Lung (tissue), 12 donors: Measurements from ENCODE around the gene SLC18A2. TPM values are rescaled to one million over a fixed set of nuclear protein-coding genes. Genes with fewer than 3 reads are reported as not detected.

Source experiments
- ATAC-seq: fragments of 200-7000 bp; cut with Tn5 transposase; one replicate; pipeline ENCODE4 v1.9.1; 2020; ENCODE audit warnings: moderate number of reproducible peaks; ENCODE audit not compliant: insufficient read depth, low FRiP score
- DNase-seq, 3 donors: peaks; one replicate each; pipeline ENCODE4 v3.0.0-alpha.2; 2013 to 2017
- H3K27ac ChIP-seq, 2 donors: one replicate each; pipeline ENCODE4 v1.5.1; 2013; ENCODE audit warnings: mild to moderate bottlenecking in 2 of 2, moderate library complexity in 2 of 2, control low read depth in 1 of 2, inconsistent platforms in 1 of 2, low read depth in 1 of 2, low read length in 1 of 2
- H3K27me3 ChIP-seq, 3 donors: one replicate each; pipeline ENCODE4 v1.5.1; 2013; ENCODE audit warnings: low read length in 2 of 3; ENCODE audit not compliant: control insufficient read depth in 3 of 3, insufficient read depth in 3 of 3
- H3K36me3 ChIP-seq, 4 donors: one replicate each; pipeline ENCODE4 v1.5.1; 2013; ENCODE audit warnings: low read length in 4 of 4, mild to moderate bottlenecking in 1 of 4, moderate library complexity in 1 of 4; ENCODE audit not compliant: control insufficient read depth in 4 of 4, insufficient read depth in 4 of 4
- H3K4me1 ChIP-seq, 5 donors: one replicate each; pipeline ENCODE4 v1.5.1; 2013; ENCODE audit warnings: low read length in 5 of 5, mild to moderate bottlenecking in 2 of 5, moderate library complexity in 1 of 5; ENCODE audit not compliant: control insufficient read depth in 5 of 5, insufficient read depth in 5 of 5
- H3K4me3 ChIP-seq: one replicate; pipeline ENCODE4 v1.5.1; 2013; ENCODE audit warnings: mild to moderate bottlenecking, control low read depth, moderate library complexity
- H3K9ac ChIP-seq, 2 donors: one replicate each; pipeline ENCODE4 v1.5.1; 2013; ENCODE audit warnings: low read length in 2 of 2, control low read depth in 1 of 2; ENCODE audit not compliant: insufficient read depth in 1 of 2
- H3K9me3 ChIP-seq, 4 donors: one replicate each; pipeline ENCODE4 v1.5.1; 2013; ENCODE audit warnings: low read length in 3 of 4, mild to moderate bottlenecking in 1 of 4, moderate library complexity in 1 of 4; ENCODE audit not compliant: control insufficient read depth in 4 of 4, insufficient read depth in 3 of 4
- WGBS, 2 donors: extraction: QIAGEN DNeasy Blood & Tissue Kit; methylation state at CpG; one replicate each; pipeline ENCODE4 v1.1.7; 2013; 5-methylcytosine and 5-hydroxymethylcytosine counted together
- polyA plus RNA-seq, 2 donors: library from polyadenylated mRNA; stranded (reverse); fragments of 200-250 nt; gene quantifications; one replicate each; pipeline ENCODE4 v1.2.1, GENCODE V29; 2013
- total RNA-seq, 2 donors: library from RNA; depleted of rRNA in 1 of 2; stranded (reverse); fragments of >200 nt in 1 of 2; gene quantifications; one replicate each; pipeline ENCODE4 v1.2.1, GENCODE V29; 2014 to 2021
- TF ChIP-seq, protein P1 (sequence below): IDR thresholded peaks from 2 replicates; pipeline ENCODE4 v1.5.1; 2012; ENCODE audit warnings: mild to moderate bottlenecking; ENCODE audit errors: control extremely low read depth, extremely low read depth
- donor health status: control.
- donor health status: control.
- donor health status: Bipolar disorder and iron deficiency.
- donor health status: healthy.
- donor health status: DM: yes; HTN: yes; CAD: no.

The SLC18A2 gene
- total and polyA plus RNA-seq, 4 donors: 0.21 to 3.7 (median 0.65) TPM

DNA sequence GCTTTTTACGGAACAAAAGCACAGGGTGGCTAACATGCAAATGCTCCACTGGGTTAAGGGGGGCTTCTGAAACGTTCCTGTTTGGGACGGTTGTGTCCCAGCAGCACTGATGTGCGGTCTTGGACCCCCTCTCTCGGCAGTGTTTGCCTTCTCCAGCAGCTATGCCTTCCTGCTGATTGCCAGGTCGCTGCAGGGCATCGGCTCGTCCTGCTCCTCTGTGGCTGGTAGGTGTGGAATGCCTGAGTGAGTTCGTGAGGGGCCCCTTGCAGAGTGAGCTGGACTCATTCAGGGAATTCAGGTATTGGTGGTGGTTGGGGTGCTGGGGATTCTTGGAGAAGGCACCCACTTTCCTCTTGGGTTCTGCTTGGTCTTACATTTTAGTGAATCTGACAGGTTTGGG is 13.0 kb downstream of the SLC18A2 start:
- no peak overlapping the region for H3K9ac ChIP-seq
- ATAC-seq: no peak
- peaks cover 0 to 1% (median 0%) of the 10 kb centered on the region in 4 donors for H3K9me3 ChIP-seq
- H3K27me3 ChIP-seq: peaks cover 0 to 9% (median 4%) of the 10 kb centered on the region in 3 donors
- DNase-seq: no peak
- no peaks in the 10 kb centered on the region for H3K4me1 ChIP-seq
- no peak overlapping the region for H3K4me3 ChIP-seq
- WGBS, 2 donors: 70 to 85% methylated on average over 9 of the region's 9 CpGs
- no peaks in the 10 kb centered on the region for H3K36me3 ChIP-seq
- TF ChIP-seq, protein P1, sequence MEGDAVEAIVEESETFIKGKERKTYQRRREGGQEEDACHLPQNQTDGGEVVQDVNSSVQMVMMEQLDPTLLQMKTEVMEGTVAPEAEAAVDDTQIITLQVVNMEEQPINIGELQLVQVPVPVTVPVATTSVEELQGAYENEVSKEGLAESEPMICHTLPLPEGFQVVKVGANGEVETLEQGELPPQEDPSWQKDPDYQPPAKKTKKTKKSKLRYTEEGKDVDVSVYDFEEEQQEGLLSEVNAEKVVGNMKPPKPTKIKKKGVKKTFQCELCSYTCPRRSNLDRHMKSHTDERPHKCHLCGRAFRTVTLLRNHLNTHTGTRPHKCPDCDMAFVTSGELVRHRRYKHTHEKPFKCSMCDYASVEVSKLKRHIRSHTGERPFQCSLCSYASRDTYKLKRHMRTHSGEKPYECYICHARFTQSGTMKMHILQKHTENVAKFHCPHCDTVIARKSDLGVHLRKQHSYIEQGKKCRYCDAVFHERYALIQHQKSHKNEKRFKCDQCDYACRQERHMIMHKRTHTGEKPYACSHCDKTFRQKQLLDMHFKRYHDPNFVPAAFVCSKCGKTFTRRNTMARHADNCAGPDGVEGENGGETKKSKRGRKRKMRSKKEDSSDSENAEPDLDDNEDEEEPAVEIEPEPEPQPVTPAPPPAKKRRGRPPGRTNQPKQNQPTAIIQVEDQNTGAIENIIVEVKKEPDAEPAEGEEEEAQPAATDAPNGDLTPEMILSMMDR: no peak
- no peak overlapping the region for H3K27ac ChIP-seq

DNA sequence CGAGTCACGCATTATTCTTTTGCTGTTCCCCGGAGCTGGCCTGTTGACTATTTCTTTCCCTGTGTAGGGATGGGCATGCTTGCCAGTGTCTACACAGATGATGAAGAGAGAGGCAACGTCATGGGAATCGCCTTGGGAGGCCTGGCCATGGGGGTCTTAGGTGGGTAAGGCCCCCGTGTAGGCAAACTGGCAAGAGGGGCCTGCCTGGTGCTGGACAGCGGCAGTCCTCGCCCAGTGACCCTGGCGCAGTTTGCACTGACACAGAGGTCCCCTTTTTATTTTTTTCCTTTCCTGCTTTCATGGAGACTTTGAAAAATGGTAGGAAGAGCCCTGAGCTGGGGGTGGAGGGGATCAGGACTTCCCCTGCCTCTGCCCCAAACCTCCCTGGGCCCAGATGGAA is 13.4 kb downstream of the SLC18A2 start:
- H3K9me3 ChIP-seq: peaks cover 0 to 1% (median 0%) of the 10 kb centered on the region in 4 donors
- H3K27me3 ChIP-seq: peaks cover 0 to 6% (median 4%) of the 10 kb centered on the region in 3 donors
- no peak overlapping the region for H3K4me3 ChIP-seq
- TF ChIP-seq, protein P1: no peak
- WGBS, 2 donors: 73 to 81% methylated on average over 9 of the region's 9 CpGs
- no peaks in the 10 kb centered on the region for H3K4me1 ChIP-seq
- ATAC-seq (no peak), DNase-seq (no peak)
- no peak overlapping the region for H3K27ac ChIP-seq
- no peaks in the 10 kb centered on the region for H3K36me3 ChIP-seq
- H3K9ac ChIP-seq: no peak overlapping the region

DNA sequence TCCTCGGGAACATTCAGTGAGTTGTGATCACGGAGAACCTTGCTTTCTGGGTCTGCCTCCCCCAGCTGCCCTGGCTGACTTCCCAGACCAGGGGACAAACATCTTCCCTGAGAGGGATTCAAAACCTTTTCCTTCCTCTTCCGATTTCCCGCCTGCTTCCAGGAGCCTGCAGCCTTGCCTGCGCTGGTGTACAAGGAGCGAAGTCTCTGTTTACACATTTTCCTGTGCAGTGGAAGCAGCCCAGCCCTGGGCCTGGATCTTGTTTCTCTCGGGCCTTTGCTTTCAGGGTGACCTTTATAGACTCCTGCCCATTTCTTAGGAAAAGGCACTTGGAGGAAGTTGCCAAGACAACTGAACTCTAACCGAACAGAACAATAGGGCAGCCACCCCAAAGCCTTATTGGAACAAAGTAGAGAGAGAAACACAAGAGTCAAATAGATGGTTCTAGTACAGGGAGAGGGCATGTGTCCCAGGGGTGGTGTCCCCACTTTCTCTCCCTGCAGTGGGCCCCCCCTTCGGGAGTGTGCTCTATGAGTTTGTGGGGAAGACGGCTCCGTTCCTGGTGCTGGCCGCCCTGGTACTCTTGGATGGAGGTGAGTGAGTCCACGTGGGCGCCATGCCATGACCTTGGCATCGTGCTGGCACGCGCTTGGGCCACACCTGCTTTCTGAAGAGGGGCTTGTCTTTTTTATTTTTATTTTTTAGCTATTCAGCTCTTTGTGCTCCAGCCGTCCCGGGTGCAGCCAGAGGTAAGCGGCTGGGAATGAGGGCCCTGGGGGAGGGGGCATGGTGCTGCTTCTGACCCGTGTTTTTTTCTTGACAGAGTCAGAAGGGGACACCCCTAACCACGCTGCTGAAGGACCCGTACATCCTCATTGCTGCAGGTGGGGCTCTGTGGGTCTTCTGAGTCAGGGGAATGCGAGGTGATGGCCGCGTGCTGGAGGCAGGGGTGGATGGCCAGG is 14.1 kb downstream of the SLC18A2 start:
- no peaks in the 10 kb centered on the region for H3K36me3 ChIP-seq
- ATAC-seq (no peak), DNase-seq (no peak)
- 79 to 86% methylated on average over 26 of the region's 26 CpGs for WGBS, 2 donors
- no peak overlapping the region for H3K4me3 ChIP-seq
- H3K27ac ChIP-seq: no peak overlapping the region
- TF ChIP-seq, protein P1: no peak
- H3K9ac ChIP-seq: no peak overlapping the region
- peaks cover 0 to 1% (median 0%) of the 10 kb centered on the region in 4 donors for H3K9me3 ChIP-seq
- H3K4me1 ChIP-seq: no peaks in the 10 kb centered on the region
- H3K27me3 ChIP-seq: peaks cover 0 to 6% (median 4%) of the 10 kb centered on the region in 3 donors
